Erythroblast (primary cell): ENCODE results near the gene TNFRSF9.
"Not testable (repeated sequence)": the region's sequence is repeated elsewhere in the genome, so short reads cannot be mapped to it uniquely, and the experiment has no call there.

Source experiments
- DNase-seq, 2 experiments: peaks; one replicate each; lab custom pipeline; 2025; lab: John Stamatoyannopoulos, UW
- GATA1 ChIP-seq: IDR thresholded peaks from 2 replicates; pipeline ENCODE4 v1.6.1; 2011; ENCODE audit warnings: low read depth, mild to moderate bottlenecking, control low read depth, low read length, moderate library complexity
- POLR2A ChIP-seq: IDR thresholded peaks from 2 replicates; pipeline ENCODE4 v1.6.1; 2011; ENCODE audit warnings: mild to moderate bottlenecking, low read length

The TNFRSF9 gene

DNA sequence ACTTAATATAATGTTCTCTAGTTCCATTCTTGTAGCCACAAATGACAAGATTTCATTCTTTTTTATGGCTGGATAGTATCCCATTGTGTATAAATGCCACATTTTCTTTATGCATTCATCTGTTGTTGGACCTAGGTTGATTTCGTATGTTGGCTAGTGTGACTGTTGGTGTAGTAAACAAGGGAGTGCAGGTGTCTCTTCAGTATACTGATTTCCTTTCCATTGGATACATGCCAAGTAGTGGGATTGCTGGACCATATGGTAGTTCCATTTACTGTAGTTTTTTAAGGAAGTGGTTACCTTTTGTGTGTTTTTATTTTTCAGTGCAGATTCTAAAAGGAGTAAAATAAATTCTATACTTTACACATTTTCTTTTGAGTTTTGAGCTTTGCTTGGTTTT is 26.6 kb upstream of the TNFRSF9 start:
- no peak for DNase-seq

DNA sequence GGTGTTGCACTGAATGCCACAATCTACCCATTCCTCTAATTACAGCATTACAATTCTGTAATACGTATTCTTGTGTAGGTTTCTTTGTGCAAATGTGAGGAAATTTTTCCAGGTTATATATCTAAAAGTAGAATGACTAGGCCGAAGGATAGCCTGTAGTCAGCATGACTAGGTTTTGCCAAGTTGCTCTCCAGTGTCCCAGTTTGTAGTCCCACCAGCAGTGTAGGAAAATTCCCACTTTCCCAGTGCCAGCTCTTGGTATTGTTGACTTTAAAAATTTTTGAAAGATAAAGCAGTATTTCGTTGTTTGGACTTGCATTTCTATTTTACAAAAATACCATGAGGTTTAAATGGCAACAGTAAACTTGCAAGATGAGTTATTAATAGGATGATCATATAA is 23.8 kb upstream of the TNFRSF9 start:
- DNase-seq = no peak
- TF ChIP-seq POLR2A = no peak
- no peak for TF ChIP-seq GATA1

More for the DNA sequence above, 26.6 kb upstream of the TNFRSF9 start:
- TF ChIP-seq POLR2A (no peak), GATA1 (no peak)

DNA sequence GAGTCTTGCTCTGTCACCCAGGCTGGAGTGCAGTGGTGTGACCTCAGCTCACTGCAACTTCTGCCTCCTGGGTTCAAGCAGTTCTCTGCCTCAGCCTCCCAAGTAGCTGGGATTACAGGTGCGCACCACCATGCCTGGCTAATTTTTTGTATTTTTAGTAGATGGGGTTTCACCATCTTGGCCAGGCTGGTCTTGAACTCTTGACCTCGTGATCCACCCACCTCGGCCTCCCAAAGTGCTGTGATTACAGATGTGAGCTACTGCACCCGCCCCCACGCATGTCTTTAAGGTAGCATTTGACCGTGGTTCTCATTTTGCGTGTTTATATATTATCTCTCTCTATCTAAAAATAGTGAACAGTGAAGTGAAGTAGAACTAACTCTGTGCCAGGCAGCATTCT is 23.2 kb upstream of the TNFRSF9 start:
- not testable (repeated sequence) for DNase-seq

DNA sequence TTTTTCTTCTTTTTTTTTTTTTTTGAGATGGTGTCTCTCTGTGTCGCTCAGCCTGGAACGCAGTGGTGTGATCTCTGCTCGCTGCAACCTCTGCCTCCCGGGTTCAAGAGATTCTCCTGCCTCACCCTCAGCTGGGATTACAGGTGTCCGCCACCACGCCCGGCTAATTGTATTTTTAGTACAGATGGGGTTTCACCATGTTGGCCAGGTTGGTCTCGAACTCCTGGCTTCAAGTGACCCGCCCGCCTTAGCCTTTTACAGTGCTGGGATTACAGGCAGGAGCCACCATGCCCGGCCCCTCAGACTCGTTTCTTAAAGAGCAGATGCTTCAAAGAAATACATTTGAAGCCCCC is 22.7 kb upstream of the TNFRSF9 start:
- DNase-seq = not testable (repeated sequence)

DNA sequence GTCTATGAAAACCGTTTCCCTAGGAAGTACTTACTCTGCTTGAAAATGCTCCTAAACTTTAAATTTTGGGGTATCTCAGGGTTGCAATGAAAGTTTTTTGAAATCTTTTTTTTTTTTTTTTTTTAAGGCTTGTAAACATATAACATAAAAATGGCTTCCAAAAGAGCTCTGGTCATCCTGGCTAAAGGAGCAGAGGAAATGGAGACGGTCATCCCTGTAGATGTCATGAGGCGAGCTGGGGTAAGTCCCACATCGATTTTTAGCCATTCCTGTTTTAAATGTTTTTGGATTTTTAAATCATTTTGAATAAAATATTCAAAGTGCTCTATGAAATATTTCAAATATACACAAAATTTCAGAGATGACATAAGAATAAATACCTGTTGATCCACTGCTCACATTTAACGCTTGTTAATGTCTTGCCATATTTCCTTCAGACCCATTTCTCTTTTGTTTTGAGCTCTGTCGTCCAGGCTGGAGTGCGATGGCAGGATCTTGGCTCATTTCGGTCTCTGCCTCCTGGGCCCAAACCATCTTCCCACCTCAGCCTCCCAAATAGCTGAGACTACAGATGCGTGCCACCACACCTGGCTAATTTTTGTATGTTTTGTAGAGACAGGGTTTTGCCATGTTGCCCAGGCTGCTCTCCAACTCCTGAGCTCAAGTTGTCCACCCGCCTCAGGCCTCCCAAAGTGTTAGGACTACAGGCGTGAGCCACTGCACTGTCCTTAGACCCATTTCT is 22.2 kb upstream of the TNFRSF9 start:
- TF ChIP-seq POLR2A (no peak), GATA1 (no peak)
- no peak for DNase-seq

DNA sequence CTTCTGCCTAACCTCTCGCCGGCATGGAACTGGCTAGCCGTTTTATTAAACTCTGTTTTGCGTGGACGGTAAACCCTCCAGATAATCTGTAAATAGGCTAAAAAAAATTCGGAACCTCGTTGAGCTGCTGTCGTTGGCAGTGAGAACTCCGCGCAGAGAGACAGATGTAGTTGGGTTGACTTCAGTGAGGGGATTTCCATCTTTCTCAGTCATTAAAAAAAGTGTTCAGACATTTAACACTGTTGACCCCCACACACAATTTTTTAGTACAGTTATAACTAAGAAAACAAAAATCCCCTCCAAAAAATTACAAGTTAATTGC is 21.3 kb upstream of the TNFRSF9 start:
- no peak for DNase-seq
- TF ChIP-seq GATA1 (no peak), POLR2A (no peak)

DNA sequence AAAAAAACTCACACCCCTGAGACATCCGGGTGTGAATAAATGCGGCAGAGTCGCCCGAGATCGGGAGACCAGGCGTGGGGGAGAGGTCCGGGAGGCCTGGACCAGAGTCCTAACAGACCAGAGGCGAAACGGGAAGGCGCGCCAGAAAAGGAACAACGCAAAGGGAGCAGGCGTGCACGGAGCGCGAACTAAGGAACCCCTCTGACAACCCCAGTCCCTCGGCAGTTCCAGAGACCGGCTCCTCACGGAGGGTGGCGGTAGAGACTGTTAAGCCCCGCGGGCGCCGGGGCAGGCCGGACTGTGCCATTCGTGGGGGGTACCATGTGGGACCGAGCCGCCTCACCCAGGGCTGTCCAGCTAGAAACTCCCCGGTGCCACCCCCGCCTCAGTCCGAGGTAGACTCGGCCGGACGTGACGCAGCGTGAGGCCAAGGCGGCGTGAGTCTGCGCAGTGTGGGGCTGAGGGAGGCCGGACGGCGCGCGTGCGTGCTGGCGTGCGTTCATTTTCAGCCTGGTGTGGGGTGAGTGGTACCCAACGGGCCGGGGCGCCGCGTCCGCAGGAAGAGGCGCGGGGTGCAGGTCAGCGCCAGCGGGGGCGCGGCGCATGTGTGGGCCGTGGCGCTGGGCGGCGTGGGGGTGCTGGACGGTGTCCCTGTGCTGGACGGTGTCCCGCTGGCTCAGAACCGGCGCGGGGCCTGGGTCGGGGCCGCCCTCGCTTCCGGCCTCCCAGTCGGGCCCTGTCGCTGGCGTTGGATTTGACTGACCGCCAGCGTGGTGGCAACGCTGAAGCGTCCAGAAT is 20.8 kb upstream of the TNFRSF9 start, which contains the start of gene PARK7:
PARK7 (plus strand) TSS at position 496 of the 798 bp plus-strand sequence. CDS start 1,075 bp downstream, outside the sequence.
- TF ChIP-seq GATA1 (no peak), POLR2A (peak; percentile 99)
- peak; percentile 100 for DNase-seq

DNA sequence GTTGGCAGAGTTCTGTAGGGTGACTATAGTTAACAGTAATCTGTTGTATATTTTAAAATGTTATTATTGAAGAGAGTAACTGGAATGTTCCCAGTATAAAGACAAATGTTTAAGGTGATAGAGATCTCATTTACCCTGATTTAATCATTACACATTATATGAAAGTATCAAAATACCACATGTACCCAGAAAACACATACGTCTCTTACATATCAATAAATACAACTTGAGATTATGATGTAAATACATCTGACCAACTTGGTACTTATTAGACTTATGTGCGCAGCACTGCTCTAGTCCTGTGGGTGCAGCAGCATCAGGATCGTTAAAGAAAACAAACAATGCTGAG is 20.2 kb upstream of the TNFRSF9 start:
- no peak for DNase-seq

DNA sequence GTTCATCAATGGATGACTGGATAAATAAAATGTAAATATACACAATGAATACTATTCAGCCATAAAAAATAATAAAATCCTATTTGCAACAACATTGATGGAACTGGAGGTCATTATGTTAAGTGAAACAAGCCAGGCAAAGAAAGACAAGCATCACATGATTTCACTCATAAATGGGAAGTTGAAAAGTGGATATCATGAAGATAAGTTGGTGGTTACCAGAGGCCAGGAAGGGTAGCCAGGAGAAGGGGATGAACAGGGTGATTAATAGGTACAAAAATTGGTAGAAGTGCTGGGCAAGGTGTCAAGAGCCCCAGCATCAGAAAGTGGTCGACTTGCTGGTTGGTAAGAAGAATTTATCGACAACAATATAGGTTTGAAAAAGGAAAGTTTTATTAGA is 19.5 kb upstream of the TNFRSF9 start:
- TF ChIP-seq POLR2A = no peak
- TF ChIP-seq GATA1 = no peak
- DNase-seq = no peak

More for the DNA sequence above, 20.2 kb upstream of the TNFRSF9 start:
- TF ChIP-seq GATA1 (no peak), POLR2A (no peak)

DNA sequence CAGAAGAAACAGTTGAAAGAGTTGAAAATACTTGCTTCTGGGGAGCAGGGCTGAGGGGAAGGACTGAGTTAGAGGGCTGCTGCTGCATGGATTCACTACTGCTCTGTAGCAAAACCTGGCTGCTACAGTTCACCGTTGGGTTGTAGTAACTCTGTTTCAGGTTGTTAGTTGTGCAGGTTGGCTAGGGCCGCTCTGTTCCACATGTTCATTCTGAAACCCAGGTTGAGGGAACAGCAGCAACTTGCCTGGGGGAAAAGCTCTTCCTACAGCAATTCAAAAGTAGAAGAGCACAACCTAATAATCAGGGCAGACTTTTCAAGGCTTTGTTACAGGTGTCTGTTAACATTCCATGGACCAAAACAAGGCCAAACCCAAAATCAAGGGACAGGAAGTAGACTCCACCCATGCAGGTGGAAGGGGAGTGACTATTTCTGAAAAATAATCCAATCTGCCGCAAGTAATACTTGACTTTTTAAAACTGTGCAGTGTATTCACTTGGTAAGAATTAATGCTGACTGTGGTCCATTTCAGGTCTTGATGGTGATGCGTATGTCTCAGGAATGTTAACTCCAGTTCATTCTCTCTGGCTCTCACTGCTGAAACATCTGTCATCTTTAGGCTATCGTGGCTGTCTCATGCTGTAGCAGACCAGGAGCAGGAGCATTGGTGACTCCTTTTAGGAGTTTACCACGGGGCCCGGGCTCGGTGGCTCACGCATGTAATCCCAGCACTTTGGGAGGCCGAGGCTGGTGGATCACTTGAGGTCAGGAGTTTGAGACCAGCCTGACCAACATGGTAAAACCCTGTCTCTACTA is 15.8 kb upstream of the TNFRSF9 start:
- no peak for DNase-seq
- TF ChIP-seq POLR2A = no peak
- no peak for TF ChIP-seq GATA1

DNA sequence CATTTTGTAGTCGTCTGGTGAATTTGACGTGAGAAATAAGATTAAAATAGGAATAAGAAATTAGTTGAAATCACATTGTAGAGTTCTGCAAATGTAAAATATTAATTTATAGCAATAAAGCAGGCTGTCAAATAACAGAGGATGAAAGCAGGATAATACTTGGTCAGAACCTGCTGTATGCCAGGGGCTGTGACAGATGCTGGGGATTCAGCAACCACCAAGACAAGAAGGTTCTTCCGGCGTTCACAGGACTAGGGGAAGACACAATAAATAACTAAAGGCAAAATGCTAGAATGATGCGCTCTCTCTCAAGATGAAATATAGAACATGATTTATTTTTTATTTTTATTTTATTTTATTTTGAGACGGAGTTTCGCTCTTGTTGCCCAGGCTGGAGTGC is 14.0 kb upstream of the TNFRSF9 start:
- peak; percentile 25 to 39 for DNase-seq

DNA sequence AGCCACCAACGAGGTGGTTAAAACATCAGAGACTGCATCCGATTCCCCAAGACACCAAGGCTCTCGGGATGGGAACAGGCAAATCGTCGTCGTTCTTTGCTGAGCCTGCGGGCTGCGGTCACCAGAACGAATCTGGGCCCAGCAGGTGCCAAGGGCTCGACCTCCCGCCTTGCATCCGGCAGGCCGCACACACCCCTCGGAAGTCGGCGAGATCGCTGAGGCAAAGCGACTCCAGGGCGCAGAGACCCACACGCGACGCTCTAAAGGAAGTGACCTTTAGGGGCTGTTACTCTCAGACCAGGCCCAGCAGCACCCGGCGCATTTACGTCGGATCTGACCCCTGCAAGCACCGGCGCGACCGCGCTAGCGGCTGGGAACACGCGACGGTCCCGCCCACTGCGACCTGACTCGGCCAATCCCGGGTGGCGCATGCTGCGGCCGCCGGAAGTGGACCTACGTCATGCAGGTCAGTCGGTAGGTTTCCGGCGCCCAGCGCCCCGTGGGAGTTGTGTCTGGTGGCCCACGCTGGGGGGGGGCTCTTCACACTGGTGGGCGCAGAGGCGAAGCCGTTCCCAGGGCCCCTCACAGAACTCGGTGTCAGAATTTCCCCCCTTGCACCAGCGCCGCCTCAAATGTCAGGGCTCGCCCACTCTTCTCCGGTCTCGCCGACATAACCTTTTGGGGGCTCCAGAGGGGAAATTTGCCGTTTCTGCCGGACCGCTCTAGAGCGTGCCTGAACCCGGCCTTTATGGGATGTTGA is 13.4 kb upstream of the TNFRSF9 start:
- peak; percentile 92 to 94 for DNase-seq
- TF ChIP-seq POLR2A (peak; percentile 87), GATA1 (no peak)

More for the DNA sequence above, 14.0 kb upstream of the TNFRSF9 start:
- TF ChIP-seq GATA1 = no peak
- TF ChIP-seq POLR2A = no peak

DNA sequence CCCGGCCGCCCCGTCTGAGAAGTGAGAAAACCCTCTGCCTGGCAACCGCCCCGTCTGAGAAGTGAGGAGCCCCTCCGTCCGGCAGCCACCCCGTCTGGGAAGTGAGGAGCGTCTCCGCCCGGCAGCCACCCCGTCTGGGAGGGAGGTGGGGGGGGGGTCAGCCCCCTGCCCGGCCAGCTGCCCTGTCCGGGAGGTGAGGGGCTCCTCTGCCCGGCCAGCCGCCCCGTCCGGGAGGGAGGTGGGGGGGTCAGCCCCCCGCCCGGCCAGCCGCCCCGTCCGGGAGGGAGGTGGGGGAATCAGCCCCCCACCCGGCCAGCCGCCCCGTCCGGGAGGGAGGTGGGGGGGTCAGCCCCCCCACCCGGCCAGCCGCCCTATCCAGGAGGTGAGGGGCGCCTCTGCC is 12.2 kb upstream of the TNFRSF9 start:
- DNase-seq = not testable (repeated sequence)

DNA sequence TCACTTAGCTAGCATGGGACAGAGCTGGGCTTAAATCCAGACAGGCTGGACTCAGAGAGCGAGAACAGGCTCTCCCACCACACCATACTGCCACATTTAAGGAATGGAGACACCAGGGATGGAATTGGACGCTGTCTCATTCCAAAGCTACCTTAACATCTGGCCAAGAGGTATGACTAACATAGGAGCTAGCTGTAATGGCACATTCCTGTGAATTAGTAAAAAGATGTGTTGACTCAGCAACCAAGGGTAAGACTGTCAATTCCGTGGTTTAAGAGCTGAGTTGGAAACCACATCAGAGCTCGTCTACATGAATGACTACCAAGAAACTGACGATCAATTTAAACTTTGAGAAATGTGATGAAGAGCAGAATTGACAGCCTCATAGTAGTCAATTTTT is 8.3 kb upstream of the TNFRSF9 start:
- no peak for DNase-seq
- TF ChIP-seq POLR2A (no peak), GATA1 (no peak)

DNA sequence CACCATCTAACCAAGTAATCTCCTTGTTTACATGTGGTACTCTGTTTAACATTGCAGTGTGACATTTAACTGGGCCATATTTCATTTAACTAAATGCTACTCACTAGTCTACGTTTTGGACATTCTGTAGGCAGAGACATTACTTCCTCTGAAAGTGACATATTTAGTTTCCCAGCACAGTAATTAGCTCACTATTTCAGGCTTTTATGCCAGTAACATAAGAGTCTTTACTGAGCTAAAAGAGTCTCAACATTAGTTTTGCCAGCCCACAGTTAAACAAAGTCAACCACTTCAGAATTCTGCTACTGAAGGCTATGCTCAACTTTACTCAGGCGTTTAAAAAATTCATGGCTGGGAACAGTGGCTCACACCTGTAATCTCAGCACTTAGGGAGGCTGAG is 2.6 kb upstream of the TNFRSF9 start:
- TF ChIP-seq GATA1 (no peak), POLR2A (no peak)
- DNase-seq = no peak
